Bladder microvascular endothelial cell (primary cell): ENCODE measurements around the gene PAOX. TPM values are rescaled to one million over a fixed set of nuclear protein-coding genes. Genes with fewer than 3 reads are reported as not detected.

Experiments
- total RNA-seq: library from RNA; depleted of rRNA; stranded (reverse); fragments of >200 nt; gene quantifications from 2 replicates; pipeline ENCODE4 v1.2.3, GENCODE V29; 2014

The PAOX gene
- total RNA-seq, result 6.0 and 6.9 TPM in 2 replicates

GRCh38 chr10:133379152-133379800 is at the start of gene PAOX:
Gene PAOX (plus strand): TSS chr10:133379262. CDS start chr10:133379317, 55 bp downstream.

GRCh38 chr10:133336577-133337369 is 42.3 kb upstream of the PAOX start, which contains the start of gene CALY:
Gene CALY (minus strand): TSS chr10:133336896. CDS start chr10:133328989, 7,907 bp downstream.

GRCh38 chr10:133357285-133358161 is 21.5 kb upstream of the PAOX start, which contains the start of gene FUOM:
Gene FUOM (minus strand): TSS chr10:133358019. CDS start chr10:133358007, 12 bp downstream.

GRCh38 chr10:133373174-133374090 is 5.6 kb upstream of the PAOX start, which contains the start of gene ECHS1:
Gene ECHS1 (minus strand): TSS chr10:133373354. CDS start chr10:133373333, 21 bp downstream.

GRCh38 chr10:133394064-133394663 is 15.1 kb downstream of the PAOX start, which contains the start of gene MTG1:
Gene MTG1 (plus strand): TSS chr10:133394157. CDS start chr10:133394221, 64 bp downstream.

GRCh38 chr10:133424601-133425000 is 45.5 kb downstream of the PAOX start, which contains the start of gene SPRN:
Gene SPRN (minus strand): TSS chr10:133424625. CDS start chr10:133423681, 944 bp downstream.

Other genes with a start within 250 kb of the PAOX start
- under 0.01 TPM in 1 of 2 replicates, not detected in the other for gene KNDC1, start 219.0 kb upstream of the PAOX start, total RNA-seq
- gene UTF1, start 149.0 kb upstream of the PAOX start, total RNA-seq, result not detected in 2 replicates
- not detected in 2 replicates for gene VENTX, start 141.4 kb upstream of the PAOX start, total RNA-seq
- gene ADAM8, start 102.4 kb upstream of the PAOX start, total RNA-seq, result 0.65 and 1.6 TPM in 2 replicates
- gene TUBGCP2, start 70.4 kb upstream of the PAOX start, total RNA-seq, result 37.1 and 51.0 TPM in 2 replicates
- 17.3 and 20.9 TPM in 2 replicates for gene ZNF511, start 70.3 kb upstream of the PAOX start, total RNA-seq
- not detected in 2 replicates for gene CALY, start 42.4 kb upstream of the PAOX start, total RNA-seq
- gene PRAP1, start 31.9 kb upstream of the PAOX start, total RNA-seq, result not detected in 2 replicates
- 13.3 and 18.1 TPM in 2 replicates for gene FUOM, start 21.2 kb upstream of the PAOX start, total RNA-seq
- gene ECHS1, start 5.9 kb upstream of the PAOX start, total RNA-seq, result 59.1 and 71.9 TPM in 2 replicates
- gene MTG1, start 14.9 kb downstream of the PAOX start, total RNA-seq, result 34.6 and 48.5 TPM in 2 replicates
- not detected in 2 replicates for gene SPRN, start 45.4 kb downstream of the PAOX start, total RNA-seq
- gene SCART1, start 74.7 kb downstream of the PAOX start, total RNA-seq, result 0.49 and 1.2 TPM in 2 replicates
- 0.16 and 0.63 TPM in 2 replicates for gene CYP2E1, start 148.1 kb downstream of the PAOX start, total RNA-seq
- gene SYCE1, start 186.3 kb downstream of the PAOX start, total RNA-seq, result 0.13 and 0.16 TPM in 2 replicates
- not detected in 2 replicates for gene FRG2B, start 247.5 kb downstream of the PAOX start, total RNA-seq